HG03135 (cell line): ENCODE measurements around the gene RBM12.
"Not testable (repeated sequence)": the region's sequence is repeated elsewhere in the genome, so short reads cannot be mapped to it uniquely, and the experiment has no call there.

Experiments used
- ATAC-seq: cut with Tn5 transposase; IDR thresholded peaks from one replicate; pipeline ENCODE4 v1.9.1; 2021; ENCODE audit warnings: mild to moderate bottlenecking, moderate library complexity; ENCODE audit not compliant: unreplicated experiment

Gene RBM12

DNA sequence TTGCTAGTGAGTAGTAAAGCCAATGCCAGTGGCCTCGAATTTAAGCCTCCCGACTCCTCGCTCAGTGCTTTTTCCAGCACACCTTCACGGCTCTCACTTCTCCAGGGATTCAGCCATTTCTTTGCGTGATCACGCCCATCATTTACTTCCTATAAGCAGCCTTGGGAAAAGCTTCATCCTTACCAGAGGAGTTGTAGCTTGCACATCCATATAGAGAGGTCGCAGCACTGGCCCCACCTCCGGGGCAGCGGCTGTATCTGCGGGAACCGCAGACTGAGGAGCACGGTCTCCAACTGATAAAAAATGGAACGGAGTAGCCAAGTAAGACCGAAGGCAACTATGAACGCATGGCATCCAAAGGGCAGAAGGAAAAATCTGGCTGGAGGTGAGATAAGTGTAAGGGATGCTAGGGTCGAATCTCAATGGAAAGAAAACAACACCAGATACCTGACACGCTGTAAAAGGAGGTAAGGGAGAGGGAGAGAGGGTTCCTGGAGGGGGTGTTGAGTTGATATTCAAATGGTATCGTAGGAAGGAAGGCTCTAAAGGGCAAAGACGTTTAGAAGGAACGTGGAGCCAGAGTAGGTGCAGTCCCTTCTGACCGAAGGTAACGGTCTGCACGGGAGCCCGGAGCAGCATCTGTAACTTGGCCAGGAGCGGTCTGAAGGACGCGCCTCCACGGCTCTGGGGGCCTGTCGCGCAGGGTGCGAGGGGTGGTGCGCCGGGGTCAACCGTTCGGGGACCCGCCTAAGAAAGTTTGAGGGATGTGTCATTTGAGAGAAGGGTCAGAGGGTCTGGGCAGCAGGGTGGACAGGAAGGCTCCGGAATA is 33.8 kb upstream of the RBM12 start:
- peak; percentile 14 for ATAC-seq

DNA sequence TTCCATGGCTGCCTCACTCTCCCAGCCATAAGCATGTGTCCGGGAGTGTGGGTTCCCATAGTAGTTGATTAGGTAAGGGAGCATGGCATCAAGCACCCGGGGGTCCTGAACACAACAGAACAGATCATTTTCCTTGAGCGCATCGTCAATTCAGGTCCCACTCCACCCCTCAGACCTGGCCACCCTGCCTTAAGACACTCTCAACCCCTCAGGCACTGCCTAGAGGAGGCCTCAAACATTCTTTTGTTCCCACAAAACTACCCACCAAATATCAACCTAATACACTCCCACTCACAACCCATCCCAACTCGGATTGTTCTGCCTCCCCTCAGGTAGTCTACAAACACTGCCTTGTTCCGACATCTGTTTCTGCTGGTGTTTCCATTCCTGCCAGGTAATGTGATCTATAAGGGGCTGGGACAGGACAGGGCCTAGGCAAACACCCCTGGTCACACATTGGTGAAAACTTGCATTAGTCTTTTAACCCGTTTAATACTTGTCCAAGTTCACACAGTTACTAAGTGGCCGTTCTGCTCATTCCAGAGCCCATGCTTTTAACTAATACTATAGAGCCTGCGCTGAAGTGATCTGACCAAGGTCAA is 33.1 kb upstream of the RBM12 start:
- no peak for ATAC-seq

DNA sequence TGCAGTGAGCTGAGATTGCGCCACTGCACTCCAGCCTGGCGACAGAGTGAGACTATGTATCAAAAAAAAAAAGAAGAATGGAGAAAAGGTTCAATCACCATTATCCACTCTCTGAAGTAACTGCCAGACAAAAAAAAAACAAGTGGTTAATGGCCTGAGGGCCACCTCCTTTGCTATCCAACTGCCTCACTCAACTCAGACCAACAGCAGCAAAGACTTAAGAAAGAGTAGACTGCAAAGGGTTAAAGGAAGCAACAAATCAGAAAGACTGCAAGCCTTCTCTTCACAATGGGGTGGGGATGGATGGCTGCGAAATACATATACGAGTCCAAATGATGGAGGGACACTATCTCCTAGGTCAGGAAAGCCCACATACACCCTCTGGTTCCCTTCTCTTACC is 31.3 kb upstream of the RBM12 start:
- no peak for ATAC-seq

DNA sequence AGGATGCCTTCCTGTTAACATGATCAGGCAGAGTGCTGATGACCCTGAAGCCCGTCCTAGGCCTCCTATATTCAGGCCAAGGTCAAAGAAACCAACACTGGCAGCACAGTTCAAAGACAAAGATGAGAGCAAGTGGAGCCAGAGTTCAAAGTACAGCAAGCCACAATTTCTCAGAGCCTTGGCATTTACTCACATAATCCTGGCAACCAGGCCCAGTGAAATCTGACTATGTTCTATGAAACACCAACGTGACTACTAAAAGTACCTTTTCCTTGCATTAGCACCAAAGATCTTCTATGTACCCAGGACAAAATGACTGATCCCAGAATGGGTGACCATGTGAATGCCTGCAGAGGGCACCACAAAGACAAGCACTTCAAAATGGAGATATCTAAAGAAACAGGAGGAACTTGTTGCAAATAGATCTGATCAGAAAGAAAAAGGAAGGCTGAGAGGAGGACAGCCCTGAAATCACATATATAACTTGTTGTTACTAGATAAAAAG is 30.6 kb upstream of the RBM12 start:
- no peak for ATAC-seq

DNA sequence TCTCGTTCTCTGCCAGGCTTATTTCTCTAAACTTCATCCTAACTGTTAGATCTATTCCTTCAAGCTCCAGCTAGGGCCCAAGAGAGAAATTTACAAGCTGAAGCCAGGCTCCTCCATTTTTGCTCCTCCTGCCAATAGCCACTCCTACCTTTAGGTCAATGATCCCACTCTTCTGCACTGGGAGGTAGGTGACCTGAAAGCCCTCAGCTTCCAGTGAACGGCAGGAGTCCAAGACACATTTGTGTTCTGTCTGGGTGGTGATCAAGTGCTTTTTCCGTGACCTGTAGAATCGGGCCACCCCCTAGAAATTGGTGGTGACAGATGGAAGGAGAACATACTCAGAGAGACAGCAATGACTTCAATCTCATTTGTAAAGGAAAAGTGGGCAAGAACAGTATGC is 25.6 kb upstream of the RBM12 start:
- ATAC-seq, result no peak

DNA sequence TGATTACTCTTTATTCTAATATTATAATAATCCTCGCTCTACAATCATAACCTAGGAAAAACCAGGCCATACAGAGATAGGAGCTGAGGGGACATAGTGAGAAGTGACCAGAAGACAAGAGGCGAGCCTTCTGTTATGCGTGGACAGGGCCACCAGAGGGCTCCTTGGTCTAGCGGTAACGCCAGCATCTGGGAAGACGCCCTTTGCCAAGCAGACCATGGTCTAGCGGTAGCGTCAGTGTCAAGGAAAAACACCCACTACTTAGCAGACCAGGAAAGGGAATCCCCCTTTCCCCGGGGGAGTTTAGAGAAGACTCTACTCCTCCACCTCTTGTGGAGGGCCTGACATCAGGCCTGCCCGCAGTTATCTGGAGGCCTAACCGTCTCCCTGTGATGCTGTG is 22.2 kb upstream of the RBM12 start:
- ATAC-seq, result not testable (repeated sequence)

DNA sequence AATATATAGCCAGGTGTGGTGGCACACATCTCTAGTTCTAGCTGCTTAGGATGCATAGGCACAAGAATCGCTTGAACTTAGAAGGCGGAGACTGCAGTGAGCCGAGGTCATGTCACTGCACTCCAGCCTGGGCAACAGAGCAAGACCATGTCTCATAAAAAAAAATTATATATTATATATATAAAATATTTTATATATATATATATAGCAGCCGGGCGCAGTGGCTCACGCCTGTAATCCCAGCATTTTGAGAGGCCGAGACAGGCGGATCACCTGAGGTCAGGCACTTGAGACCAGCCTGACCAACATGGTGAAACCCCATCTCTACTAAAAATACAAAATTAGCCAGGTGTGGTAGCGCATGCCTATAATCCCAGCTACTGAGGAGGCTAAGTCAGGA is 20.7 kb upstream of the RBM12 start:
- not testable (repeated sequence) for ATAC-seq

DNA sequence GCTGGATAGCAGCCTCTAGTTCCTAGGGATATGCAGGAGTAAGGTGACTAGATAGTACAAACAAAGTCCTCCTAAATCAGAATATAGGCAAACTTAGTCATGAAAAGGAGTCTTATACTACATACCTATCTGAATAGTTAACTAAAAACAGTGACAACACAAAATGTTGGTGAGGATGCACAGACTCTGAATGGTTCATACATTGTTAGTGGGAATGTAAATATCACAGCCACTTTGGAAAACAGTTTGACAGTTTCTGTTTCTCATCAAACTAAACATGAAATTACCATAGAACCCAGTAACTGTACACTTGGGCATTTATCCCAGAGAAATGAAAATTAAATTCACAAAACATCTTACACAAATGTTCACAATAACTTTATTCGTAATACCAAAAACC is 17.3 kb upstream of the RBM12 start:
- no peak for ATAC-seq

DNA sequence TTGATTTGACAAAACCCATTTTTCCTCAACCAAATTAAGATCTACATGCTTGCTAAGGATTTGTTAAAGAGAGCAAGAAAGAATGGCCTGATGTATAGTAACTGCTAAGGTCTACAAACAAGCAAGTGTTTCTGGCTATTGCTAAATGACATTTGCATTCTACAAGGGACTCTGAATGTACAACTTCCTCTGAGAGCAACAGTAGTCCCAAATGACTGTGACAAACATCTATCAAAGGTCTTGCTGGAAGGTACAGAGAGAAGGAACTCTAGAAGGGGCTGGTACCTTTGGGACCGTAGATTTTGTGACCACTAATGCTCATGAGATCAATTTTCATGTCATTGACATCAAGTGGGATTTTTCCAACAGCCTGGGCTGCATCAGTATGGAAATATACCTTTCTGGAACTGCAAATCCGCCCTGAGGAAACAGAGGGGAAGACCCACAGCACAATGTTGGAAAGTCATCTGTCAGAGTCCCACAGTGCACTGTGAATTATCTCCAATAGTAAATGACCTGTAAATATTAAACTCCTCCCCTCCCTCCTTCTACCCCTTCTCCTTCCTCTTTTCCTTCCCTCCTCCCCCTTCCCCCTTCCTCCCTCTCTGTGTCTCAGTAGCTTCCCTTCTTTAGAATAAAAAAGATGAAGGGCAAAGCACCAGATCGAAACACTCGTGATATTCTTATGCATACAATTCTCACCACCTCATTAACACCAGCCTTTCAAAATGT is 15.9 kb upstream of the RBM12 start:
- no peak for ATAC-seq

DNA sequence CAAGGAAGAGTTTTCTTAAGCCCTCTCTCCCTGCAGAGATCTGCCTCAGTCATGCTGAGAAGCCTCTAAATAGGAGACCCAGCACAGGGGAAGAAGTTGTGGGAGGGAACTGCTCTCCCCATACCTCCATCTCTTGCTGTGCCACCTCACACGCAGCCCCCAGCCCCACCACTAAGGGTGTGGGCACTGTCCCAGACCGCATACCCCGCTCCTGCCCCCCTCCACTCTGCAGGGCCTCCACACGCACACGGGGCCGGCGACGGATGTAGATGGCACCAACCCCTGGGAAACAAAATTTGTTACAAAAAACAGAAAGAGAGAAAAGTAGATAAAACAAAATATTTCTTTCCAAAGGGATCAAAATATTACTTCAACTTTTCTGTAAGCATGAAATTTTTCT is 10.2 kb upstream of the RBM12 start:
- ATAC-seq, result no peak

DNA sequence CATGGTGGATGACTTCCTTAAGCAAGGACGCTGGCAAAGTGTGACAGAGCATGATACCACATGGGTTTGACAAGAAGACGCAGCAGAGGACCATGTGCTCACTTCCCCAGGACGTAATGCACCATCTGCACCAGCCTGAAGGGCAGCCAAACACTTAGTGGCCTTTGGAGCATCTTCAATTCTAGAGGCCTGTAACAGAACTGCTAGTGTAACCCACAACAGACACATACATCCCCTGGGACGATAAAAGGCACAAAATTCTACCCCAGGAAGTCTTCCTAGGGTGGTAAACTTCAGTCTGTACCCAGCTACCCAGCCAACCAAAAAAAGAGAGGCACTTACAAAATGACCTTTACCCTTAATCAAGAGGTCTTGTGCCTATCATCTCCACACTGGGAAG is 9.2 kb upstream of the RBM12 start:
- ATAC-seq, result no peak

DNA sequence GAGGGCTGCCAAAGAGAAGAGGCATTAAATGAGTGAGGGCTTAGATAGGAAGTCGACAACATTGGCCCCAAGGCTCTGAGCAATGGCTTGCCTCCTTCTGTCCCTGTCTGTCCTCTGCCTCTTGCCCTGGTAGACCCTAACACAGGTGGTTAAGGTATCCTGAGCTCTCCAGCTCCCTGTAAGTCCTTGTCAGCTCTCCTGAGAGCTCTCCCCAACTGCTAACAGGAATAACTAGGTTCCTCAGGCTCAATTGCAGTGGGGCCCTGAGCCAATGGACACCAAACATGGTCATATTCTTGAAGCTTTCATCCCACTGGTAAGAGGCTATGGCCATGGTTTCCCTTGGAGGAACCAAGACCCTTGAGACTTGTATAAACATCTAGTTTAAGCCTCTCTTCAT is 5.0 kb upstream of the RBM12 start:
- ATAC-seq, result no peak

DNA sequence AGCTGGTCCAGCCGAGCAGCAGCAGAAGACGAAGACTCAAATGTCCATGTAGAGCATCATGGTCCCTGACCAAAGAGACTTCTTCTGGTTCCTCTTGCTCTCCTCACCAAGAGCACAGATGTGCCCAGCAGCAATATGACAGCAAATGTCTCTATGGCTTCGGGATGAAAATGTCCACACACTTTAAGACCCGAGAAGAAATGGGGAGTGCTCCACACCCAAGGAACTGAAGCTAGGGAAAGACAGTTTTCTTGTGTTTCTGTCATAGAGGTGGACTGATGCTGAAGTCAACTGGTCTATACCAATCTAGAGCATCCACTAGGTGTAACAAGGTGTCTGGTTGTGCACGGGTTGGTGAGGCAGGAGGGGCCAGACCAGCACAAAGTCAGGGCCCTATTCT is 4.5 kb upstream of the RBM12 start:
- no peak for ATAC-seq

DNA sequence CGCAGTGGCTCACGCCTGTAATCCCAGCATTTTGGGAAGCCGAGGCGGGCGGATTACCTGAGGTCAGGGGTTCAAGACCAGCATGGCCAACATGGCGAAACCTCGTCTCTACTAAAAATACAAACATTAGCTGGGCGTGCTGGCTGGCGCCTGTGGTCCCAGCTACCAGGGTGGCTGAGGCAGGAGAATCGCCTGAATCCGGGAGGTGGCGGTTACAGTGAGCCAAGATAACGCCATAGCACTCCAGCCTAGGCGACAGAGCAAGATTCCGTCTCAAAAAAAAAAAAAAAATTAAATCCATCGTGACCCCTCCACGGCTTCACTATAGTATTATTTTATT is 1.2 kb upstream of the RBM12 start:
- ATAC-seq, result no peak

DNA sequence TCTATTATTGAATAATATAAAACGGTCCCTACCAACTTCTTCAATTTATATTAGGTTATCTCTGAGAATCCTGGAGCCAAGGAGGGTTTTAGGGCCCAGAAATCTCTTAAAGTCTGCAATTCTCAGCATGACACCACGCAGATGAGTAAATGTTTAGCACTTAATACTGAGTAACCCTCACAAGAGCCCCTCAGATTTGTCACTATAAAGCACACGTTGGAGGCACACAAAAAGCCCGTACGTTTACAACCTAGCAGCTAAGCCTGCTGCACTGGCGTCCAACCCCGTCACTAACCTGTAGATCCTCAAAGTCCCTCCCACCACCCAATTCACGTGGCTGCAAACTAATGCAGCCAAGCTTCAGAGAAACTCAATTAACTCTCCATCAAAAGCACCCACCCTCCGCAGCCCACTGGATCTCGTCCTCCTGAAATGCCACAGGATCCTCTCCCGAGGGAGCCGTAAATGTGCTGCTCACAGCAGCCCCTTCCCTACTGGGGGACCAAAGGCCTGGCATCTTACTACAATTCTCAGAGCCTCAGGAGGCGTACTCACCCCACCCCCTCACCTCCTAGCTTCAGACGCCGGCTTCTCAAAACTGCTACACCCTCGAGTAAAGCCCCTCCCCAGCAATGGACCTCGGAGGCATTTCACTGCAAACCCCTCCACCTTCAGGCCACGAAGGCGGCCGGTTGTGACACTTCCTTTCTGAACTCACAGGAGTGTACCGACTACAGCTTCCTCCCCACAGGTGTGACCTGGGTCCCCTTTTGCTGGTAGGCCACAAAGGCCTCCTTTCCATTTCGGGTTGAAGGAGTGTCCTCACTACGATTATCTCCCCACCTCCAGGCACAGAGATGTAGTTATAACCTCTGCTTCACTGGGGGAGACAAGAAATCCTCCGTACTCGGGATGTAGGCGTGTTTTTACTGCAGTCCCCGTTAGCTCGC is 909 bp downstream of the RBM12 start:
- ATAC-seq, result peak; percentile 36

DNA sequence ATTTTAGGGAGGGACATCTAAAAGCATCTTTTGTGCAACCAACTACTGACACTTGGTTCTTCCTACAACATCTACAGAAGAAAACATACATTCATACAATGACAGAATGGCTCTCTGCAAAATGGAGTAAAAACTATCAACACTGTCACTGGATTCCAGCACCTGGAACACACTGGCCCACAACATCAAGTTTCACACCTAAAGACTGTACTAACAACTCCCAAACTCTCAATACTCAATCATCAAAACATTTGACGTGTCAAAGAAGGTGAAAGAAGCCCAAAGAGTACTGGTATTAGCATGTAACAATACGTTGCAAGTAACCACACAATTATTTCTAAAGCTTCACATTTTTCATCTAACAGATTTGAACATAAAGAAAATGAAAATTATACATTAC is 2.1 kb downstream of the RBM12 start:
- no peak for ATAC-seq

DNA sequence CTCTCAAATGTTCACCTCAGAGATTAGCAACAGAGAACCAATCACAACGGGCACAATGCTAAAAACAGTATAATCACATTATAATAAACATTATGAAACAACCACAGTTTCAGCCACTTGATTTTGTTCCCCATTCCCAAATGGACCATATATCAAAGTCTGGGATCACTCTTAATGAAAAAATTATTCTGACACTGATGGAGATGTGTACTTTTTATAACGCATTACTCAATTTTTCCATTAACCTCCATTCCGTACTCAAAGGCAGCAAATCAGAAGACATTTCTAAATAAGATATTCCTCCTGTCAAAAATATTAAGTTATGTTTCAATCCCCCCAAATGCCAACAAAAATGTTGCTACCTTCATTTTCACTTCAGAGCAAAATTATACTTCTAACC is 2.8 kb downstream of the RBM12 start:
- no peak for ATAC-seq

DNA sequence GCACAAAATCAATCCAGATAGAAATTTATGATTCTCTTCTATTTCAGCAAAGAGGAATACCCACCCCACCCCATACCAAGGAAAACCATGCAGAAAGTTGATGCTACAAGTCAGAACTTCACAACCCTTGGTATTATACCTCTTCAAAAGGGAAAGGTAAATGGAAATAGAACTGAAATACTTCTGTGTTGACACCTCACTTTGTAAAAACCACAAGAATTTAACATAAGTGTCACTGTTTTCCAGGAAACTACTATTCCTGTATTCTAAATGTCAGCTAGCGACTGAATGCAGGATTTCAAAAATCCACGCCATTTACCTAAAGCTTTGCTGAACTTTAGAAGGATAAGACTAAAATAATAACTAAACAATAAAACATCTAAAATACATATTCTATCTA is 3.6 kb downstream of the RBM12 start:
- ATAC-seq, result no peak

DNA sequence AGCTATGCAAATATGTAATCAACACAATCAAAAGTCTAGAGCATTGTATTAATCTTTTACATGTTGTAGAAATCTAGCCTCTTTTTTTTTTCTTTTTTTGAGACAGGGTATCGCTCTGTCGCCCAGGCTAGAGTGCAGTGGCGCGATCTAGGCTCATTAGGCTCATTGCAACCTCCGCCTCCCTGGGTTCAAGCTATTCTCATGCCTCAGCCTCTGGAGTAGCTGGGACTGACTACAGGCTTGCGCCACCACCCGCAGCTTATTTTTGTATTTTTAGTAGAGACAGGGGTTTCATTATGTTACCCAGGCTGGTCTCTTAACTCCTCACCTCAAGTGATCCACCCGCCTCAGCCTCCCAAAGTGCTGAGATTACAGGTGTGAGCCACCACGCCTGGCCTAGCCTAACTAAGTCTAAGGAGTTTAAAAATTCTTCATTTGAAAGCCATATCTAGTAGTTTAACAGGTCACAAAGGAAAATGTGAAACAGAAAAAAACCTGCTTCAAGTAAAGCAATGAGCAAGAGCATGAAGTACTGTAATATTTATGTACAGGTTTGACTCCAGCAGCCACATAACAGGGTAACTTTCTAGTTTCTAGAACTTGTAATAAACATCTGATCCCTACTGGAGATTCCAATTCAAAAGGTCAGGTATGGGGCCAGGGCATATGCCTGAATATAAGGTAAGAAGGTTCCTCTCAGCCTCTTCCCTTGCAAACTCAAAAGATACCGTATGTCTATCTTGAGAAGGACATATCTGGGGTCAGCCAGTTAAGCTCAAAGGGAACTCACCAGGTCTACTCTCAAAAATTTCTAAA is 4.4 kb downstream of the RBM12 start:
- no peak for ATAC-seq

DNA sequence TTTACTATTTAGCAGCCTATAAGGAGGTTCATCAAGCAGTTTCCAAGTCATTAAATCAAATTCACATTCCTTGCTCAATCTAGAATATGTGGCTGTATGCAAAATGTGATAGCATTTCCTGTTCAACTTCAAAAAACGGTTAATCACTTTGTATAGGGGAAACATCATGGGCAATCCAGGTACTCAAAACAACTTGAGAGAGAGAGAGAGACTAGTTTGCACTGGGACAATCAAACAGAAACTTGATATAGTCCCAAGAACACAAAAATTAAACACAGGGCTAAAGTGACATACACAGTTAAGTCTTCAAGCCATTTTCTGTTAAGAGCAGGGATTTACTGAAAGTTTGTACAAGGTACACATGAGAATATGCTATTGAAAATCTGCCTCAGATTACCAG is 7.4 kb downstream of the RBM12 start:
- ATAC-seq, result no peak
